AG04449 (cell line): ENCODE data around the gene RRAD.
A peak's percentile ranks its signal among the peaks of the same experiment; 100 is the strongest.

ENCODE experiments used
- CTCF ChIA-PET: fragments of 350-600 bp; formaldehyde crosslinking; extraction: SDS; loops from one replicate; lab custom pipeline; 2021; ENCODE audit warnings: antibody characterized with exemption; lab: Yijun Ruan, JAX
- POLR2A ChIA-PET: fragments of 400-600, 350-600 bp; formaldehyde crosslinking; extraction: SDS; loops from one replicate; lab custom pipeline; 2020; ENCODE audit warnings: antibody characterized with exemption, inconsistent platforms; lab: Yijun Ruan, JAX
- DNase-seq: peaks from one replicate; pipeline ENCODE4 v3.0.0-alpha.2; 2010; ENCODE audit warnings: low read depth, low spot score
- H3K4me3 ChIP-seq: 2 replicates; pipeline ENCODE4 v1.5.1; 2011; ENCODE audit warnings: low read depth, mild to moderate bottlenecking, control low read depth, low read length
- TF ChIP-seq, protein P1 (sequence below): IDR thresholded peaks from one replicate; pipeline ENCODE4 v1.5.1; 2011; ENCODE audit warnings: mild to moderate bottlenecking, moderate library complexity, low read length, control low read depth, inconsistent platforms; ENCODE audit not compliant: insufficient read depth; ENCODE audit errors: missing control alignments

Gene RRAD

DNA sequence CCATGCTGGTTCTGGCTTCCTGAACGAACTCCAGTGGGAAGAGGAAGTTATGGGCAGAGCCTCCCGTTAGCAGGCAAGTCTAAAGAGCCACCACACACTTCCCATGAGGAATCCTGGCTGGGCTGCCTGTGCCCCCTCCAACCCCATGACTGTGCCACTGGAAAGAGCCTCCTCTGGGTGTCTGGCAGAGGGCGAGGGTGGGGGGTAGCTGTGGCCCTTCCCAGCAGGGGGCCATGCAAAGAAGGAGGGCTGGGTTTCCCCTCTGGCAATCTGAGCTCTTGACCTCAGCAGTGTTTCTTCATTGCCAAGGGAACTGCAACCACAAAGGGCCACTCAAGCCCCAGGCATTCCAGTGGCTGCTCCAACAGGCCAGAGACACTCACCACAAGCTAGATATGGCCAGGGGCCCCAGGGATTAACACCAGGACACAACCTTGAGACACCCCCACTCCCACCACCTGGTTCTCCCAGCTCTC is 1.7 kb upstream of the RRAD start:
- POLR2A ChIA-PET, result no interaction called here
- no peak overlapping the region for H3K4me3 ChIP-seq
- TF ChIP-seq, protein P1, sequence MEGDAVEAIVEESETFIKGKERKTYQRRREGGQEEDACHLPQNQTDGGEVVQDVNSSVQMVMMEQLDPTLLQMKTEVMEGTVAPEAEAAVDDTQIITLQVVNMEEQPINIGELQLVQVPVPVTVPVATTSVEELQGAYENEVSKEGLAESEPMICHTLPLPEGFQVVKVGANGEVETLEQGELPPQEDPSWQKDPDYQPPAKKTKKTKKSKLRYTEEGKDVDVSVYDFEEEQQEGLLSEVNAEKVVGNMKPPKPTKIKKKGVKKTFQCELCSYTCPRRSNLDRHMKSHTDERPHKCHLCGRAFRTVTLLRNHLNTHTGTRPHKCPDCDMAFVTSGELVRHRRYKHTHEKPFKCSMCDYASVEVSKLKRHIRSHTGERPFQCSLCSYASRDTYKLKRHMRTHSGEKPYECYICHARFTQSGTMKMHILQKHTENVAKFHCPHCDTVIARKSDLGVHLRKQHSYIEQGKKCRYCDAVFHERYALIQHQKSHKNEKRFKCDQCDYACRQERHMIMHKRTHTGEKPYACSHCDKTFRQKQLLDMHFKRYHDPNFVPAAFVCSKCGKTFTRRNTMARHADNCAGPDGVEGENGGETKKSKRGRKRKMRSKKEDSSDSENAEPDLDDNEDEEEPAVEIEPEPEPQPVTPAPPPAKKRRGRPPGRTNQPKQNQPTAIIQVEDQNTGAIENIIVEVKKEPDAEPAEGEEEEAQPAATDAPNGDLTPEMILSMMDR, result no peak
- CTCF ChIA-PET, result interaction anchor here (1.2 to 15.4 kb wide), 7 partner anchors 9 to 60 kb away, joined by 3 to 350 read pairs (median 3); partner anchors contain the start of gene CDH16
- peak; percentile 65 for DNase-seq

DNA sequence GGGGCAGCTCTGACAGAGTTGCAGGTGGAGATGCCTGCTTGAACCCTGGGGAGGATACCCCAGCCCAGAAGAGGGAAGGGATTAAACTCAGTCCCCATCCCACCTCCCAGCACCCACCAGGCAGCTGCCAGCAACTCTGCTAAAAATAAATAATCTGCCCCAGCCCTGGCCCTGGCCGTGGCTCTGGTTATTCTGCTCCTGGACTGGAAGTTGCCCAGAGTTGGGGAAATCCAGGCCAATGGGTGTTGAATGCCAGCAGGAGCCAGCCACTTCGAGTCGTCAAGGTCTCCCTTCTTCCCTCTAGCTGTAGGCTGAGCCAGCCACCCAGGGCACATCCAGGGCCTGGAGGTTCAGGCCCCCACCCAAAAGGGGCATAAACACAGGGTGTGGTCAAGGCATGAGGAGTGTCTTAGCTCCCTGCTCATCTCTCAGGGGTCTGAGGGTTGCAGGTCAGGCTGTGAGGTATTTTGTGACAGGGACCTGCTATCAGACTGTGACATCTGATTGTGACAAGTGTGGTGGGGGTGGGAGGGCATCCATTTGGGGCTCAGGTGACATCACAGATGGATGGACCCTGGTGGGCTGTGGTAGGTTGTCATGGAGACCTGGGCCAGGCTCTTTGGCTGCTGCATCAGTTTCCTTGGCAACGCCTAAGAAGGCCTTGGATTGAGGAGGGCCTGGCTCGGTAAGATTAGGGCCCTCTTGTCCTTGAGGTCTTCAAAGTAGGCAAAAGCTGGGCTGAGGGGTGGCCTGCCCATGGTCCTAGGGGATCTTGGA is 1.0 kb upstream of the RRAD start:
- ChIA-PET POLR2A (no interaction called here), CTCF (interaction anchor here (1.2 to 15.4 kb wide), 5 partner anchors 9 to 59 kb away, joined by 3 to 350 read pairs (median 4); partner anchors contain the start of gene CDH16)
- H3K4me3 ChIP-seq, result no peak overlapping the region
- TF ChIP-seq, protein P1, result no peak
- DNase-seq, result no peak

DNA sequence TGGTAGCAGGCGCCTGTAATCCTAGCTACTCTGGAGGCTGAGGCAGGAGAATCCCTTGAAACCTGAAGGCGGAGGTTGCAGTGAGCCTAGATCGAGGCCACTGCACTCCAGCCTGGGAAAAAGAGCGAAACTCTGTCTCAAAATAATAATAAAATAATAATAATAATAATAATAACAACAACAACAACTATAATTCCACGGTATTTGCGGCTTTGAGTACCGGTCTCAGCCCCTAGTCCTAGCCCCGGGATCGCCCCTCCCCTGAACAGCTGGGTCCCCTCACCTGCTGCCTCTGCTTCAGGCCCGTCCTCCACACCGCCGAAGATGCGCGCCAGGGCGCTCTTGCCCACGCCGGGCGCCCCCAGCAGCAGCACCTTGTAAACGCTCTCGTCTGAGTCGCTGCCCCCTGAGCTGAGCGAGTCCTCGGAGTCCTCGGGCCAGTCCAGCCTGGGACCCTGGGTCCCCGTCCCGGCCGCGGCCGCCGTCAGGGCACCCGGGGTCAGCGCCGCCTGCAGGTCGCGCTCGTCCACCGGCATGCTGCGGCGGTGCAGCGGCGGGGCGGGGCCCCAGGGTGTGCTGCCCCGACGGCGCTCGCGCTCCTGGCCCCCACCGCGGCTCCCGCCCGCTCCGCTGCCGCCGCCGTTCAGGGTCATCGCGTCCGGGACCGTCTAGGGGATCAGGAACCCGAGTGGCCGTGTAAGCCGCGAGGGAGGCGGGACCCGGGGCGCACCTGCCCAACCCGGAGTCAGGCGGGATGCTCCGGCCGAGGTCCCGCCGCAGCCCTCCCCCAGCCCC is 611 bp downstream of the RRAD start:
- CTCF ChIA-PET, result interaction anchor here (0.5 to 15.4 kb wide), 4 partner anchors 23 to 421 kb away, joined by 3 to 350 read pairs (median 4); partner anchors contain the start of gene NAE1
- POLR2A ChIA-PET, result no interaction called here
- H3K4me3 ChIP-seq, result peak overlapping the region; percentile 46
- TF ChIP-seq, protein P1, result peak; percentile 27
- no peak for DNase-seq

DNA sequence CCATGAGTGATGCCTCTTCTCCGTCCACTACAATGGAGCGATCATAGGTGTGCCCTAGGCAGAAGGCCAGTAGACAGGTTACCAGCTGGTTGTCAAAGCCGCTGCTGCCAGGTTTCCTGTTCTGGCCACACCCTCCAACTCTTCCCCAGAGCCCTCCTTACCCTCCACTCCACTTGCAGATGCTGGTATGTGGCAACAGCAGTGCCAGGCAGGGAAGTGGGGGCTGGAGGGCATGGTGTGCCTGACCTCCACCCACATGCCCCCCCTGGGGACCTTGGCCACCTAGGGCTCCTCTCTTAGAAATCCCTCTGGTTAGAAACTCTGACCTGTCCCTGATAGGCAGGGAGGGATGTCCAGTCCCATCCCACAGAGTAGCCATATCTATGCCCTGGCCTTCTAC is 1.5 kb downstream of the RRAD start:
- no peak overlapping the region for H3K4me3 ChIP-seq
- POLR2A ChIA-PET, result no interaction called here
- no peak for DNase-seq
- TF ChIP-seq, protein P1, result no peak
- CTCF ChIA-PET, result interaction anchor here (15.4 kb wide), 1 partner anchor 22 kb away, joined by 350 read pairs; no protein-coding TSS in a partner anchor

DNA sequence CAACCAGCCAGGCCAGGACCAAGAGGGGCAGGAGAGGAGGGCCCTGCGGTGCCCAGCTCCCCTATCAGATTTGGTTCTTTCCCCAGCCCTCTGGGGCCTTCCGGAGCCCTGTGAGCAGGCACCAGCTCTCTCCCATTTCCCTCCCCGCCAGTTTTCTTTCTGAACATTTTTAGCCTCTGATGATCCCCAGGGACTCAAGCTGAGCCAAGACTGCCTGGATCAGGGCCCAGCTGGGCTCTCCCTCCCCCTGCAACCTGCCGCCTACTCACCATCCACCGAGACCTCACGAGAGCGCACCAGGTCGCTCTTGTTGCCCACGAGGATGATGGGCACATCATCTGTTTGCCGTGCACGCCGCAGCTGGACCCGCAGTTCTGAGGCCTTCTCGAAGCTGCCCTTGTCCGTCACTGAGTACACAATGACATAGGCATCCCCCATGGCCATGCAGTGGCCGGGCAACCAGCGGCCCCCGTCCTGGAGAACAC is 2.0 kb downstream of the RRAD start:
- DNase-seq, result no peak
- CTCF ChIA-PET, result interaction anchor here (15.4 kb wide), 1 partner anchor 21 kb away, joined by 350 read pairs; no protein-coding TSS in a partner anchor
- POLR2A ChIA-PET, result no interaction called here
- H3K4me3 ChIP-seq, result no peak overlapping the region
- TF ChIP-seq, protein P1, result no peak
